Ishikawa (cell line): ENCODE measurements around the gene C2orf81.

Experiments used
- CEBPB ChIP-seq: IDR thresholded peaks from 2 replicates; pipeline ENCODE4 v1.6.1; 2012
- CREB1 ChIP-seq: IDR thresholded peaks from 2 replicates; pipeline ENCODE4 v1.6.1; 2012; ENCODE audit warnings: low read depth
- EGR1 ChIP-seq: IDR thresholded peaks from 2 replicates; pipeline ENCODE4 v1.6.1; 2012
- EP300 ChIP-seq: IDR thresholded peaks from 2 replicates; pipeline ENCODE4 v1.6.1; 2012; ENCODE audit warnings: borderline replicate concordance
- FOXM1 ChIP-seq: IDR thresholded peaks from 2 replicates; pipeline ENCODE4 v1.6.1; 2012; ENCODE audit warnings: low read depth, borderline replicate concordance
- NFIC ChIP-seq: IDR thresholded peaks from 2 replicates; pipeline ENCODE4 v1.6.1; 2012
- RAD21 ChIP-seq: IDR thresholded peaks from 2 replicates; pipeline ENCODE4 v1.6.1; 2012; ENCODE audit warnings: low read depth
- REST ChIP-seq: IDR thresholded peaks from 2 replicates; pipeline ENCODE4 v1.6.1; 2012; ENCODE audit warnings: low read depth, mild to moderate bottlenecking
- TAF1 ChIP-seq: IDR thresholded peaks from 2 replicates; pipeline ENCODE4 v1.6.1; 2012; ENCODE audit warnings: low read depth, mild to moderate bottlenecking
- TCF12 ChIP-seq: IDR thresholded peaks from 2 replicates; pipeline ENCODE4 v1.6.1; 2012; ENCODE audit warnings: low read depth
- TEAD4 ChIP-seq: IDR thresholded peaks from 2 replicates; pipeline ENCODE4 v1.6.1; 2012
- USF1 ChIP-seq: IDR thresholded peaks from 2 replicates; pipeline ENCODE4 v1.6.1; 2012
- YY1 ChIP-seq: IDR thresholded peaks from 2 replicates; pipeline ENCODE4 v1.6.1; 2012; ENCODE audit warnings: low read depth
- ZBTB7A ChIP-seq: IDR thresholded peaks from 2 replicates; pipeline ENCODE4 v1.6.1; 2012; ENCODE audit warnings: low read depth
- TF ChIP-seq, protein P1 (sequence below): IDR thresholded peaks from 2 replicates; pipeline ENCODE4 v1.6.1; 2012

The C2orf81 gene

GRCh38 chr2:74384051-74384450 is 37.4 kb downstream of the C2orf81 start:
- TF ChIP-seq USF1 (no peak), NFIC (no peak), FOXM1 (no peak), TAF1 (no peak)

DNA sequence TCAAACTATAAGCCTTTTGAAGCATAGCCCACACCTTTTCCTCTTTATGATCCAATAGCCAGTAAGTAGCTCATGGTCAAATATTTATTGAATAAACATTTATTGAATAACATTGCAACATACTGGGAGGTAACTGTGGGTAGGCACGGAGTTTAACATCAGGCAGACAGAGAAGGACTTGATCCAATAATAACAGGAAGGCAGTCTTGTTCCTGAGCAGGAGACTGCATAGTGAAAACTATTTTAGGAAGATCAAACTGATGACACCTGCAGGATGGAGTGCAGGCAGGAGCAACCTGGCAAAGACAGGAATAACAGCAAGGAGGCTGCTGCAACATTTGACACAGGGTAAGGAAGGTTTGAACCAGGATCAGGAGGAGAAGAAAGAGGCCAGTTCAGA is 38.2 kb downstream of the C2orf81 start:
- TF ChIP-seq RAD21, result no peak
- no peak for TF ChIP-seq FOXM1
- TF ChIP-seq CREB1, result no peak
- no peak for TF ChIP-seq CEBPB
- TF ChIP-seq NFIC, result no peak
- no peak for TF ChIP-seq ZBTB7A
- no peak for TF ChIP-seq TEAD4
- TF ChIP-seq USF1, result no peak
- no peak for TF ChIP-seq EGR1
- TF ChIP-seq, protein P1, sequence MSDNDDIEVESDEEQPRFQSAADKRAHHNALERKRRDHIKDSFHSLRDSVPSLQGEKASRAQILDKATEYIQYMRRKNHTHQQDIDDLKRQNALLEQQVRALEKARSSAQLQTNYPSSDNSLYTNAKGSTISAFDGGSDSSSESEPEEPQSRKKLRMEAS, result no peak
- no peak for TF ChIP-seq REST

DNA sequence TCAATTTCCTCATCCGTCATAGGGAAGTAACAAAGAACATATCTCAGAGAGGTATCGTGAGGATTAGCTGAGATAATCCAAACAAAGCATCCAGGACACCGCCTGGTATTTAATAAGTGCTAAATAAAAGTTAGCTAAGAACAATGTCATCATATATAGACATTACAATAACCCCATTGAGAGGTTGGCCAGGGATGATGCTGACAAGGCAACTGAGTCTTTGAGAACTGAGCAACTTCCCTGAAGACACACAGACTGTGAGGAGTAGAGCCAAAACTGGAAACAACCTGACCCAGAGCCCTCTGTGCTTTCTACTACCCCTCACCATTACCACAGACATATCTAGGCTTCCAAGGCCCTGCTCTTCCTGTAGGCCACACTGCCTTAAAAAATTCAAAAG is 39.7 kb downstream of the C2orf81 start:
- no peak for TF ChIP-seq CEBPB
- TF ChIP-seq RAD21, result no peak
- no peak for TF ChIP-seq YY1
- no peak for TF ChIP-seq TCF12

DNA sequence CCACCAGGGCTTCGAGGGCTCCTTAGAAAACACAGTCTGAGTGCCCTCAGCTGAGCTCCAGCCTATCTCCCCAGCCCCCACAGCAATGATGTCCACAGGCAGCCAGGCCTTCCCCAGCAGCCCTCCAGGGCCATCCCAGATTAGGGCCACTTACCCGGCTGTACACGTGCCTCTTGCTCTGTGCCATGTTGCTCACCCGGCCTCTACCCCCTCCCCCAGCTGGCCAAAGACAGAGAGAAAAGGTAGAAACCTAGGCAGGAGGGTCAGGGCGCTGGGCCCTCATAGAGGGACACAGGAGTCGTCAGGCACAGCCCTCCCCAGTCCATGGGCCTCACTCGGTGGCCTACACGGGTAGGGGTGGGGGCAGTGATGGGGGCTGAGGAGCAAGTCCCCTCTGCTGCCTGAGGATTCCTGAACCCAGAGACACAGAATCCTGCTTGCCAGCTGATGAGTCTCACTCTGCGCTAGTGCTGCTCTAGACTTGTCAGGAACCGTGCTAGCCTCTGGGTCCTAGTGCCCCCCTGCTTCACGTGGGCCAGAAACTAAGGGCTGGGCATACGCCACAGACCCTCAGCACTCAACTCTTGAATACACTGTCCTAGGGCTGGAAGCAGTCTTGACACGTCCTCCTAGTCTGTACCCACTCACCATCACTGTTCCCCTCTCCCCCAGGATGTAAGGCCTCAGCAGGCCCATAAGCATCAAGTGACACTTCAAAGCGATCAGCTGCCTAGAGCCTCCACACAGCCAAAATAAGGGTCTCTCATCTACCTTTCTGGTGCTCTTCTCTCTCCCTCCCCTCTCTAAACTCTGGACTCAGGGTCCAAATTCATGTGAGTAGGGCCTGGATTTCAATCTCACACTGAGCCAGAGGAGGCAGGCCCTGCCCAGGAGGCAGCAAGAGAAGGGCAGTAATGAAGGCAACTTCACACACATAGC is 41.3 kb downstream of the C2orf81 start, which contains the start of gene DCTN1:
TSS of gene DCTN1 (minus strand) at position 461 of the 939 bp plus-strand sequence. CDS start at position 187, 274 bp downstream.
- TF ChIP-seq, protein P1, result peak; percentile 19; the same call in 1 of the 2 replicates
- no peak for TF ChIP-seq USF1

DNA sequence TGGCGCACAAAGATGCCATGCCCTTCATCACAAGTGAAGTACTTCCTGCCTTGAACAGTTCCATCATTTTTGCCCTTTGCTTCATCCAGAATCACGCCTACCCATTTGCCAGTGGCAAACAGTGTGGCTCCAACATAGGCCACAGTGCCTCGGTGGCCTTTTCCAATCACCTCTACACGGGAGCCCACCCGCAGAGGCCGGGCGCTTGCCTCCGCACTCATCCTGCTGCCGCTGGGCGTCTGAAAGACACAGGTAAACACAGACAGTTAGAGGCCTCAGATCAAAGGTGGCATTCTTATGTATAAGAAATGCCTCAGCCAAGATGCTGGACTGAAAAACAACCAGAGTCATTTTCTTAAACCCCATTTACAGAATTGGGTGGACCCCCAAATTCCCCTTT is 43.4 kb downstream of the C2orf81 start:
- TF ChIP-seq TAF1, result no peak
- no peak for TF ChIP-seq FOXM1
- TF ChIP-seq EP300, result no peak
- no peak for TF ChIP-seq RAD21
- no peak for TF ChIP-seq CREB1
- TF ChIP-seq REST, result no peak
- TF ChIP-seq NFIC, result no peak
- TF ChIP-seq YY1, result no peak
- no peak for TF ChIP-seq TCF12
- TF ChIP-seq CEBPB, result no peak
- TF ChIP-seq, protein P1, result no peak
- TF ChIP-seq ZBTB7A, result no peak
- no peak for TF ChIP-seq TEAD4

GRCh38 chr2:74375838-74376237 is 45.6 kb downstream of the C2orf81 start:
- TF ChIP-seq TEAD4 (no peak), CREB1 (no peak)
